Measurements from ENCODE around the gene ZNF107.
A peak's percentile ranks its signal among the peaks of the same experiment; 100 is the strongest.
"Not testable (repeated sequence)": the region's sequence is repeated elsewhere in the genome, so short reads cannot be mapped to it uniquely, and the experiment has no call there.

Gene ZNF107

GRCh38 chr7:64729089-64729848 is 63.3 kb downstream of the ZNF107 start:
- intact Hi-C loops (cut with DNase I) = no loop called here
- DNase-seq = no peak

- intact Hi-C loops (cut with DNase I) = no loop called here
Measured at GRCh38 chr7:64733550-64734240, 67.8 kb downstream of the ZNF107 start.

GRCh38 chr7:64736575-64736974 is 70.6 kb downstream of the ZNF107 start:
- DNase-seq = no peak
- intact Hi-C loops (cut with DNase I) = no loop called here

More at GRCh38 chr7:64733550-64734240, 67.8 kb downstream of the ZNF107 start:
- no peak for DNase-seq

GRCh38 chr7:64738403-64738802 is 72.5 kb downstream of the ZNF107 start:
- DNase-seq; intact Hi-C loops (cut with DNase I): not testable (repeated sequence)

- intact Hi-C loops (cut with DNase I) = not testable (repeated sequence)
- DNase-seq = peak in 1 of 10 donors; percentile 75
Measured at GRCh38 chr7:64738953-64739352, 73.0 kb downstream of the ZNF107 start.

GRCh38 chr7:64744680-64745079 is 78.7 kb downstream of the ZNF107 start:
- intact Hi-C loops (cut with DNase I) = no loop called here
- no peak for DNase-seq

GRCh38 chr7:64747802-64748201 is 81.9 kb downstream of the ZNF107 start:
- intact Hi-C loops (cut with DNase I) = no loop called here
- no peak for DNase-seq

- DNase-seq = no peak
- intact Hi-C loops (cut with DNase I) = no loop called here
Measured at GRCh38 chr7:64753032-64753431, 87.1 kb downstream of the ZNF107 start.

GRCh38 chr7:64755865-64756264 is 89.9 kb downstream of the ZNF107 start:
- DNase-seq = no peak
- intact Hi-C loops (cut with DNase I) = no loop called here

GRCh38 chr7:64758151-64758550 is 92.2 kb downstream of the ZNF107 start:
- no peak for DNase-seq
- intact Hi-C loops (cut with DNase I) = no loop called here
